ENCODE measurements around the gene COPZ1.

COPZ1 gene

GRCh38 chr12:54369597-54370131 lies 44.7 kb downstream of the COPZ1 start:
- peak overlapping the region in 1 of 2 experiments; percentile 13 for H3K18ac ChIP-seq (ENCODE audit: low read depth in 1 of 2, low read length in 2 of 2)
- H3K4me2 ChIP-seq (ENCODE audit: low read length, poor library complexity, severe bottlenecking) = no peak overlapping the region
- no peak overlapping the region for H3K23ac ChIP-seq (ENCODE audit: low read length in 2 of 2)
- H2BK12ac ChIP-seq (ENCODE audit: low read length in 2 of 2) = peak overlapping the region in 1 of 2 experiments; percentile 56
- H3K4me1 ChIP-seq (ENCODE audit: control insufficient read depth, insufficient read depth, low read depth, low read length) = peaks cover 25% of the 10 kb centered on the region
- 45% methylated on average over 16 of the region's 21 CpGs for WGBS
- H3K9me3 ChIP-seq (ENCODE audit: control insufficient read depth, low read length) = no peaks in the 10 kb centered on the region
- no peak overlapping the region for H2BK5ac ChIP-seq (ENCODE audit: low read depth, low read length, poor library complexity, severe bottlenecking)
- H2AFZ ChIP-seq (ENCODE audit: low read depth, low read length) = no peak overlapping the region
- peak overlapping the region; percentile 82 for H4K8ac ChIP-seq (ENCODE audit: low read length)
- DNase-seq = no peak
- H4K91ac ChIP-seq (ENCODE audit: low read length) = no peak overlapping the region
- H3K9ac ChIP-seq (ENCODE audit: low read length) = peak overlapping the region; percentile 80
- no peak overlapping the region for H2BK15ac ChIP-seq (ENCODE audit: low read depth, poor library complexity, severe bottlenecking)
- H3K4ac ChIP-seq (ENCODE audit: low read depth in 1 of 2, low read length in 2 of 2) = no peak overlapping the region
- no peak overlapping the region for H2AK5ac ChIP-seq (ENCODE audit: low read length, severe bottlenecking)
- H3K36me3 ChIP-seq (ENCODE audit: control insufficient read depth in 1 of 2, insufficient read depth in 2 of 2, low read depth in 1 of 2, low read length in 2 of 2) = peaks cover 3 to 17% of the 10 kb centered on the region in 2 experiments
- peak overlapping the region in 1 of 2 experiments; percentile 70 for H3K4me3 ChIP-seq (ENCODE audit: insufficient read depth in 1 of 2, low read depth in 1 of 2, low read length in 2 of 2)
- H3K27ac ChIP-seq (ENCODE audit: low read length, poor library complexity, severe bottlenecking) = no peak overlapping the region
- H3K14ac ChIP-seq (ENCODE audit: low read length in 2 of 2) = no peak overlapping the region
- H2BK120ac ChIP-seq (ENCODE audit: low read depth, low read length) = peak overlapping the region; percentile 52
- no peaks in the 10 kb centered on the region for H3K79me1 ChIP-seq (replicated peaks; ENCODE audit: low read length, poor library complexity, severe bottlenecking)
- no peaks in the 10 kb centered on the region for H3K27me3 ChIP-seq (ENCODE audit: control insufficient read depth in 1 of 2, insufficient read depth in 1 of 2, low read length in 2 of 2)

- Histone ChIP-seq H3K36me3 (ENCODE audit: control insufficient read depth in 1 of 2, insufficient read depth in 2 of 2, low read depth in 1 of 2, low read length in 2 of 2) (peaks cover 3 to 18% of the 10 kb centered on the region in 2 experiments), H3K14ac (ENCODE audit: low read length in 2 of 2) (no peak overlapping the region), H3K9me3 (ENCODE audit: control insufficient read depth, low read length) (no peaks in the 10 kb centered on the region), H3K27me3 (ENCODE audit: control insufficient read depth in 1 of 2, insufficient read depth in 1 of 2, low read length in 2 of 2) (no peaks in the 10 kb centered on the region), H2BK15ac (ENCODE audit: low read depth, poor library complexity, severe bottlenecking) (peak overlapping the region; percentile 38), H2BK5ac (ENCODE audit: low read depth, low read length, poor library complexity, severe bottlenecking) (no peak overlapping the region), H4K91ac (ENCODE audit: low read length) (no peak overlapping the region), H3K4me1 (ENCODE audit: control insufficient read depth, insufficient read depth, low read depth, low read length) (peaks cover 26% of the 10 kb centered on the region), H2BK120ac (ENCODE audit: low read depth, low read length) (peak overlapping the region; percentile 52), H3K4ac (ENCODE audit: low read depth in 1 of 2, low read length in 2 of 2) (no peak overlapping the region), H3K4me2 (ENCODE audit: low read length, poor library complexity, severe bottlenecking) (peak overlapping the region; percentile 86), H3K23ac (ENCODE audit: low read length in 2 of 2) (no peak overlapping the region), H3K9ac (ENCODE audit: low read length) (peak overlapping the region; percentile 62), H2AK5ac (ENCODE audit: low read length, severe bottlenecking) (no peak overlapping the region), H3K79me1 (replicated peaks; ENCODE audit: low read length, poor library complexity, severe bottlenecking) (no peaks in the 10 kb centered on the region), H4K8ac (ENCODE audit: low read length) (peak overlapping the region; percentile 62), H2BK12ac (ENCODE audit: low read length in 2 of 2) (no peak overlapping the region), H3K4me3 (ENCODE audit: insufficient read depth in 1 of 2, low read depth in 1 of 2, low read length in 2 of 2) (peak overlapping the region; percentile 41 to 70), H3K27ac (ENCODE audit: low read length, poor library complexity, severe bottlenecking) (no peak overlapping the region), H3K18ac (ENCODE audit: low read depth in 1 of 2, low read length in 2 of 2) (peak overlapping the region; percentile 83 to 88), H2AFZ (ENCODE audit: low read depth, low read length) (peak overlapping the region; percentile 56)
- DNase-seq = peak; percentile 85
- 4% methylated on average over 20 of the region's 44 CpGs for WGBS
Measured at GRCh38 chr12:54370171-54370730, 45.3 kb downstream of the COPZ1 start.

GRCh38 chr12:54371328-54372112 lies 46.6 kb downstream of the COPZ1 start:
- DNase-seq = no peak
- no peaks in the 10 kb centered on the region for H3K79me1 ChIP-seq (replicated peaks; ENCODE audit: low read length, poor library complexity, severe bottlenecking)
- H3K27me3 ChIP-seq (ENCODE audit: control insufficient read depth in 1 of 2, insufficient read depth in 1 of 2, low read length in 2 of 2) = no peaks in the 10 kb centered on the region
- no peak overlapping the region for H2AFZ ChIP-seq (ENCODE audit: low read depth, low read length)
- peak overlapping the region; percentile 62 for H3K9ac ChIP-seq (ENCODE audit: low read length)
- no peak overlapping the region for H3K14ac ChIP-seq (ENCODE audit: low read length in 2 of 2)
- 76% methylated on average over 3 of the region's 5 CpGs for WGBS
- H3K9me3 ChIP-seq (ENCODE audit: control insufficient read depth, low read length) = no peaks in the 10 kb centered on the region
- H3K4me3 ChIP-seq (ENCODE audit: insufficient read depth in 1 of 2, low read depth in 1 of 2, low read length in 2 of 2) = no peak overlapping the region
- H2BK5ac ChIP-seq (ENCODE audit: low read depth, low read length, poor library complexity, severe bottlenecking) = no peak overlapping the region
- peak overlapping the region; percentile 57 for H2BK15ac ChIP-seq (ENCODE audit: low read depth, poor library complexity, severe bottlenecking)
- peak overlapping the region; percentile 24 to 32 for H3K4ac ChIP-seq (ENCODE audit: low read depth in 1 of 2, low read length in 2 of 2)
- peaks cover 3 to 28% of the 10 kb centered on the region in 2 experiments for H3K36me3 ChIP-seq (ENCODE audit: control insufficient read depth in 1 of 2, insufficient read depth in 2 of 2, low read depth in 1 of 2, low read length in 2 of 2)
- H3K18ac ChIP-seq (ENCODE audit: low read depth in 1 of 2, low read length in 2 of 2) = peak overlapping the region in 1 of 2 experiments; percentile 74
- H4K8ac ChIP-seq (ENCODE audit: low read length) = no peak overlapping the region
- H2BK12ac ChIP-seq (ENCODE audit: low read length in 2 of 2) = peak overlapping the region in 1 of 2 experiments; percentile 25
- H3K27ac ChIP-seq (ENCODE audit: low read length, poor library complexity, severe bottlenecking) = no peak overlapping the region
- H2BK120ac ChIP-seq (ENCODE audit: low read depth, low read length) = no peak overlapping the region
- peaks cover 30% of the 10 kb centered on the region for H3K4me1 ChIP-seq (ENCODE audit: control insufficient read depth, insufficient read depth, low read depth, low read length)
- peak overlapping the region; percentile 34 for H4K91ac ChIP-seq (ENCODE audit: low read length)
- H3K4me2 ChIP-seq (ENCODE audit: low read length, poor library complexity, severe bottlenecking) = no peak overlapping the region
- H2AK5ac ChIP-seq (ENCODE audit: low read length, severe bottlenecking) = no peak overlapping the region
- no peak overlapping the region for H3K23ac ChIP-seq (ENCODE audit: low read length in 2 of 2)

GRCh38 chr12:54372113-54372806 lies 47.3 kb downstream of the COPZ1 start:
- Histone ChIP-seq H3K9me3 (ENCODE audit: control insufficient read depth, low read length) (no peaks in the 10 kb centered on the region), H3K36me3 (ENCODE audit: control insufficient read depth in 1 of 2, insufficient read depth in 2 of 2, low read depth in 1 of 2, low read length in 2 of 2) (peaks cover 3 to 31% of the 10 kb centered on the region in 2 experiments), H2BK15ac (ENCODE audit: low read depth, poor library complexity, severe bottlenecking) (no peak overlapping the region), H2BK120ac (ENCODE audit: low read depth, low read length) (no peak overlapping the region), H3K4me2 (ENCODE audit: low read length, poor library complexity, severe bottlenecking) (no peak overlapping the region), H2AFZ (ENCODE audit: low read depth, low read length) (no peak overlapping the region), H2AK5ac (ENCODE audit: low read length, severe bottlenecking) (no peak overlapping the region), H3K9ac (ENCODE audit: low read length) (peak overlapping the region; percentile 49), H3K27me3 (ENCODE audit: control insufficient read depth in 1 of 2, insufficient read depth in 1 of 2, low read length in 2 of 2) (no peaks in the 10 kb centered on the region), H3K4me3 (ENCODE audit: insufficient read depth in 1 of 2, low read depth in 1 of 2, low read length in 2 of 2) (no peak overlapping the region), H4K91ac (ENCODE audit: low read length) (peak overlapping the region; percentile 34), H3K18ac (ENCODE audit: low read depth in 1 of 2, low read length in 2 of 2) (no peak overlapping the region), H4K8ac (ENCODE audit: low read length) (no peak overlapping the region), H3K23ac (ENCODE audit: low read length in 2 of 2) (no peak overlapping the region), H3K79me1 (replicated peaks; ENCODE audit: low read length, poor library complexity, severe bottlenecking) (peaks cover 2% of the 10 kb centered on the region), H3K4ac (ENCODE audit: low read depth in 1 of 2, low read length in 2 of 2) (no peak overlapping the region), H2BK12ac (ENCODE audit: low read length in 2 of 2) (no peak overlapping the region), H2BK5ac (ENCODE audit: low read depth, low read length, poor library complexity, severe bottlenecking) (no peak overlapping the region), H3K4me1 (ENCODE audit: control insufficient read depth, insufficient read depth, low read depth, low read length) (peaks cover 30% of the 10 kb centered on the region), H3K27ac (ENCODE audit: low read length, poor library complexity, severe bottlenecking) (no peak overlapping the region), H3K14ac (ENCODE audit: low read length in 2 of 2) (no peak overlapping the region)
- 89% methylated on average over 7 of the region's 8 CpGs for WGBS
- DNase-seq = no peak
